Measurements from ENCODE around the gene YJU2.

GRCh38 chr19:4278010-4278409, 31.1 kb downstream of the YJU2 start:
- no peak for TF ChIP-seq CTCF (IDR thresholded peaks at IDR 0.05)
- no peak for TF ChIP-seq POLR2A (IDR thresholded peaks at IDR 0.05; ENCODE audit: low read length)
- no peak for TF ChIP-seq ZSCAN20 (CRISPR knock-in tag; IDR thresholded peaks at IDR 0.05)
- no peak for TF ChIP-seq ELK1 (IDR thresholded peaks at IDR 0.05; ENCODE audit: low read depth, low read length)
- no peak for TF ChIP-seq SMC3 (IDR thresholded peaks at IDR 0.05)
- TF ChIP-seq CHD4 (IDR thresholded peaks at IDR 0.05; ENCODE audit: borderline replicate concordance): no peak
